A549 treated with RU486 at 1 μM for 4 hours (cell line): ENCODE data around the gene SLC5A5. TPM values are rescaled to one million over a fixed set of nuclear protein-coding genes. Genes with fewer than 3 reads are reported as not detected.

Experiments
- total RNA-seq: library from RNA; stranded (reverse); fragments of 200-300 nt; extraction: Qiagen RNA extraction; gene quantifications from 5 replicates; pipeline ENCODE4 v1.2.3, GENCODE V29; 2022; ENCODE audit warnings: low read depth

SLC5A5 gene
- 0.06 to 0.25 TPM (median 0.17 TPM) in 5 replicates for total RNA-seq

DNA sequence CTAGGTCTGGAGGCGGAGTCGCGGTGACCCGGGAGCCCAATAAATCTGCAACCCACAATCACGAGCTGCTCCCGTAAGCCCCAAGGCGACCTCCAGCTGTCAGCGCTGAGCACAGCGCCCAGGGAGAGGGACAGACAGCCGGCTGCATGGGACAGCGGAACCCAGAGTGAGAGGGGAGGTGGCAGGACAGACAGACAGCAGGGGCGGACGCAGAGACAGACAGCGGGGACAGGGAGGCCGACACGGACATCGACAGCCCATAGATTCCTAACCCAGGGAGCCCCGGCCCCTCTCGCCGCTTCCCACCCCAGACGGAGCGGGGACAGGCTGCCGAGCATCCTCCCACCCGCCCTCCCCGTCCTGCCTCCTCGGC lies at the start of gene SLC5A5:
Gene SLC5A5 (plus strand): TSS at position 68 of the 373 bp plus-strand sequence. CDS start 375 bp downstream, outside the sequence.

DNA sequence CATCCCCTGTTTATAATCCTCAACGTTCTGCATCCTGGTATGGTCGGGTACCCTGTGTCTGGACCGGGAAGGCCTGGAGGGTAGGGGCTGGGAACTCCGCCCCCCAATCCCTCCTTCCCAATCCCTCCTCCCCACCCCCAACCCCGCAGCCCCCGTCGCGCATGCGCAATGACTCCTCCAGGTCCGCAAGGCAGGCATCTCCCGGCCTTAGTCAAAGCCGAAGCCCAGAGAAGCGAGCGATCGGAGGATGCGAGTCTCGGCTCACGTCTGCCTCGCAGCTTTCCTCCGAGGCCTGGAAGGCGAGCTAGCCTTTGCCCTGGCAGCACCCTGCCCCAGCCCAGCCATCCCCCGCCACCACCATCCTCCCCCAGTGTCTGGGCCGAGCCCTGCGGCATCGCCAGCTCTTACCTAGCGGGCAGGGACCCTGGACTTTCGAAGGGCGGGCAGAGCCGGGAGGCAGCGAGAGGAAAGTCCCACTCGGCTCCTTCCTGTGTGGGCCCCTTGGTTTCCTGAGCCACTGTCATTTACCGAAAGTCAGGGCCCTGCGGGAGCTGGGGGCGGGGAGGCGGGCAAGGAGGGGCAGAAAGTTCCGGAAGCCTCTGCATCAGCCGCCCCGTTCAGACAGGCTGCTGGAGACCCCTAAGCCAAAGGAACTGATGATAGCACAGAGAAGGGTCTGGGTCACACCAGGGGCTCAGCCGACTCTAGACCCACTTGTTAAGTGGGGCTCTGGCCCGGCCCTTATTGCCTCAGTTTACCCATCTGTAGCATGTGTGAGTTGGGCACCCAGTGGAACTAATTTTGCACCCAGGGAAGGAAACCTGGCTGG lies 24.0 kb upstream of the SLC5A5 start, which contains the start of gene JAK3:
Gene JAK3 (minus strand): TSS at position 445 of the 829 bp plus-strand sequence. CDS start 3,565 bp downstream, outside the sequence.

DNA sequence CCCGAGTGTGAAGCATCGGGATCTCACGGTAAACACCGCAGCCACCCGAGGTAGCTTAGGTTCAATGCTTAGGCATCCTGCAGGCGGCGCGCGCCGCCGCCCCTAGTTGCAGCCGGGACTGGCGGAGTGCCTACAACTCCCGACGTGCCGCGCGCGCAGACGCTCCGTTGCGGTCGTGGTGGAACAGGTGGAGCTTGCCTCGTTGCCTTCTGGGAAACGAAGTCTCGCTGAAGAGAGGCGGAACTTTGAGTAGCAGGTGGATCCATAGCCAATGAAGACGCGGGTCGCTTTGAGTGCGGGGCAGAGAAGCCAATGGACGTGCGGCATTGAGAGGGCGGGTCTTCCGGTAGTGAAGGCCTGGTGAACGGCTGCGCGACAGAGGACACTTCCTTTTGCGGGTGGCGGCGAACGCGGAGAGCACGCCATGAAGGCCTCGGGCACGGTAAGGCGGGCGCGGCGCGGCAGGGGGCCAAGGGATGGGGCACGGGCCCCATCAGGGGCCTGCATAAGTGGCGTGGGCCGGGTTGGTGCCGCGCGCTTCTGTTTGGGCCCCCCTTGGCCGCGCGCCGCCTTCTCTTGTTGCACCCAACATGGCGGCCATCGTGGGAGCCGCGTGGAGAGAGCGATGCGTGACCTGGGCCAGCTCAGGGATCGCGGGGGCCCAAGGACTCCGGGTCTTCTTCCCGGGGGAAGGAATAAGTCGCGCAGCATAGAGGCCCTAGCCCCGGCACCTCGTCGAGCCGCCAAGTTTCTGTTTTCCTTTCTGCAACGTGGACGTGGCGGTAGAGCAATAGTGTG lies 12.0 kb upstream of the SLC5A5 start, which contains the start of gene RPL18A:
Gene RPL18A (plus strand): TSS at position 378 of the 798 bp plus-strand sequence. CDS start 47 bp downstream, at position 425.

DNA sequence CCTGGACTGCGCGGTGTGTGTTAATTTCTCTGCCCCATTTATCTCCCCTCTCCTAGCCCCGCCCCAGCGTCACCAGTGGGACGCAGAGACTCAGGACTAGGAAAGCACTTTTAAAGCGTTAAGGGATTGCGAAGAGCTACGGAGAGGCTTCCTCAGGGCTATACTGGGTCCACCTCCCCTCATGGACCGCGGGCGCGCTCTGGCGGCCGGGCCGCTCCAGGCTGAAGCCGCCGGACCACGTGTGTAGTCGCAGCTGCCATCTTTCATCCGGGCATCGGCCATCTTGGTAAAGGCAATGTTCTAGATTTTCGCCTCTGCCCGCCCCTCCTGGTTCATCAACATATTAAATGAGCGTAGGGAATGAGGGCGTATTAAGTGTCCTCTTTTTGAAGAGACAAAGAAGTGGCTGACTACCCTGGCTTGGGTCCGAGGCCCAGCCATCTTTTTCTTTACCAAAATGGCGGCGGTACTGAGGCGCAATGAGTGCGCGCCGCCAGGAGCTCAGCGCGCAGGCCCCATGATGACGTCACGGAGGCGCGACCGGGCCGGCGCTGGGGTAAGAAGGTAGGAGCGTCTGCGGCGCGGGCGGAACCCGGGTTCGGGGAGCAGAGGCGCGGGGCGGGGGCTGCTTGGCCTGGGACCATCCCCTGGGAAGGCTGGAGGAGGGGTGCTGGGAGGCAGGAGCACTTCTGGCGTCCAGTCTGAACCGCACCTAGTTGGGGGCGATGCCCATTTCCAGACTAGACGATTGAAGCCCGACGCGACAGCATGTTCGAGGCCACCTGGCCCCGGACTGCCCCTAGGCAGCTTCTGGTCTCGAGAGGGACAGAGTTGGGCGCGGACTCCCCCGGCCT lies 61.0 kb downstream of the SLC5A5 start, which contains the start of gene CCDC124:
Gene CCDC124 (plus strand): TSS at position 531 of the 854 bp plus-strand sequence. CDS start 3,406 bp downstream, outside the sequence.

Other genes with a start within 250 kb of the SLC5A5 start
- gene UNC13A, start 183.6 kb upstream of the SLC5A5 start, total RNA-seq, result 1.00 to 2.2 TPM (median 1.5 TPM) in 5 replicates
- 21.9 to 35.6 TPM (median 34.1 TPM) in 5 replicates for gene MAP1S, start 152.5 kb upstream of the SLC5A5 start, total RNA-seq
- 16.6 to 20.5 TPM (median 19.1 TPM) in 5 replicates for gene FCHO1, start 120.5 kb upstream of the SLC5A5 start, total RNA-seq
- 4.0 to 5.3 TPM (median 4.9 TPM) in 5 replicates for gene B3GNT3, start 76.8 kb upstream of the SLC5A5 start, total RNA-seq
- gene INSL3, start 50.4 kb upstream of the SLC5A5 start, total RNA-seq, result 0.57 to 0.74 TPM (median 0.67 TPM) in 5 replicates
- 0.15 to 0.36 TPM (median 0.31 TPM) in 5 replicates for gene JAK3, start 24.0 kb upstream of the SLC5A5 start, total RNA-seq
- gene RPL18A, start 12.0 kb upstream of the SLC5A5 start, total RNA-seq, result 1,820 to 2,407 TPM (median 2,274 TPM) in 5 replicates
- gene CCDC124, start 61.1 kb downstream of the SLC5A5 start, total RNA-seq, result 101 to 120 TPM (median 112 TPM) in 5 replicates
- gene KCNN1, start 95.2 kb downstream of the SLC5A5 start, total RNA-seq, result 0.38 to 0.98 TPM (median 0.47 TPM) in 5 replicates
- 18.4 to 28.5 TPM (median 27.6 TPM) in 5 replicates for gene ARRDC2, start 136.2 kb downstream of the SLC5A5 start, total RNA-seq
- not detected in 5 replicates for gene IL12RB1, start 215.0 kb downstream of the SLC5A5 start, total RNA-seq
- gene MAST3, start 225.8 kb downstream of the SLC5A5 start, total RNA-seq, result 1.6 to 2.2 TPM (median 1.8 TPM) in 5 replicates